Right kidney (tissue), 1 donor: Measurements from ENCODE around the gene PPM1F.
"Not testable (repeated sequence)": the region's sequence is repeated elsewhere in the genome, so short reads cannot be mapped to it uniquely, and the experiment has no call there.

ENCODE experiments used
- DNase-seq: peaks from one replicate; pipeline ENCODE4 v3.0.0-alpha.2; 2016

Gene PPM1F

GRCh38 chr22:21921184-21921721 lies 31.4 kb downstream of the PPM1F start:
- DNase-seq, result no peak

DNA sequence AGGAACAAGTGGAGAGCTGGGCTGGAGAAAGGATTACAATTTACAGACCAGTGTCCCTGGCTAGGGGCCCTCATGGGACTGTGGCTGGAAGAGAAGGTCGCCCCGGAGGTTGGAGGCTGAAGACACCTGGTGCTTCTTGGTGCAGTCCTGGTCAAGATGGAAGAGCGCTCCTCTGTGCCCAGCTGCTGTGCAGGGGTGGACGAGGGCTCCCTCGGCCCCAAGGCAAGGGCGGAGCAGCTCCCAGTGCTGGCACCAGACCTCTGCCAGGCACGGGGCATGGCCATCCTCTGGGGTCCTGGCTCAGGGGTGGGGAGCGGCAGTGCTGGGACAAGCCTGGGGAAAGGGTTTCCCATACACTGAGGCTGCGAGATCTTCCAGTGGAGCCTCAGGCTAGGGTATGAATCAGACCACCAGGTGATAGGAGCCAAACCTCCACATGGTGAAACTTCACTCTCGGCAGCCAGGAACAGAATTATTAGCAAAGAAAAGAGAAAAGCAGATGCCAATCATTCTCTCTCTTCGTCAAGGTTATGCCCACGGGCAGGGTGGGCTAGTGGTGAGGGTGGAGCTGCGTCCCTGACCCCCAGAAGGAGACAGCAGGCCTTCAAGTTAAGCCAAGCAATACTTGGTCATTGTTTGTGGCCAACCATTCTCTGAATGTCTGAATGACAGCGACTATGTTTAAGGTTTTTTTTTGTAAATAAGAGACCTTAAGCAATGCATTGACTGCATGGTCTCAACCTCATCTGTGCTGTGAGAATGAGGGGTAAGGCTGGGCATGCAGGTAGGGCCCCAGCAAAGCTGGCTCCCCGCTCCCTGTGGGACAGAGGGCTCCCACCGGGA lies 32.1 kb downstream of the PPM1F start:
- DNase-seq, result no peak

GRCh38 chr22:21919526-21920307 lies 32.9 kb downstream of the PPM1F start:
- DNase-seq, result no peak

GRCh38 chr22:21918466-21919185 lies 34.0 kb downstream of the PPM1F start:
- DNase-seq, result no peak

DNA sequence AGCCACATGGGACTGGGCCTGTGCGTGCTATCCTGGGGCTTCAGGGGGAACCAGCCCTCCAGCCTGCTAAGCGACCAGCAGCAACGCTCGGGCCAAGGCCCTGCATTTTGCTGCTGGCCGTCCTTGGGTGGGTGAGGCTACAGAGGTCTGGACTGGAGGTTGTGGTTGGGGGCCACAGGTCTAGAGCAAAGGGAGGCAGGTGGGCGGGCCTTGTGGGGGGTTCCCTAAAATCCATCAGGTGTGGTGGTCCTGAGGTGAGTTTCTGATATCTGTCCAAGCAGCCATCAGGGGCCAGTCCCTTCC lies 34.7 kb downstream of the PPM1F start:
- no peak for DNase-seq

DNA sequence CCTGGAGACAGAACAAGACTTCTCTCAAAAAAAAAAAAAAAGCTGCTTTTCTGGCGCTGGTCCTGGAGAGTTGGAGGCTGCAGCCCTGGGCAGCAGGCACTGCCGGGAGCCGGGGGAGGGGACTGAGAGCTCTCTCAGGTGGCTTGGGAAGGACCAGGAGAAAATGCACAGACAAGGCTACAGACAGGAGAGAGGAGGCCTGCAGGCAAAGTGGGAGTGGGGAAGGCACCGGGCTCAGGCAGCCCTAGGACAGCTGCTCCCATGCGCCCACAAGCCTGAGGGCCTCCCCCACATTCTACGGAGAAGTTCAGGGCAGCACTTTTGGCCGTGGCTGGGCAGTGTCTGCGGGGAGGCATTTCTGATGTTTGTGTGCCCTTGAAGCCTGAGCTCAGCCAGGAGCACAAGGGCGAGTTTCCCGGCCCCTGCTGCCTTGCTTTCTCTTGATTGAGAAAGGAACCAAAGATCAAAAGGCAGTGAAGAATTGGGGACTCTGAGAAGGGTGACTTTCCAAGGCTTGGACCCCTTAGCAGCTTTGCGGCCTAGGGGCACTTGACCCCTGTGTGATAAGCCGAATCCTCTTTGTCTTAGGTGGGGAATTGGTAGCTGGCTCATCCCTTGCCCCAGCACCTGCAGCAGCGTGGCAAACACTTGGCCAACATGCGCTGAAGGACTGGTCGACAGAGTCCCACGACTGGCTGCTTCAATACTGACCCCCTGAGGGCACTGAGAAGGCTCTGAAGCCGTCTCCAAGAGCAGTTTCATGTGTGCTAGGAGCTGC lies 35.3 kb downstream of the PPM1F start:
- peak; percentile 51 for DNase-seq

GRCh38 chr22:21916309-21916918 lies 36.2 kb downstream of the PPM1F start:
- no peak for DNase-seq

DNA sequence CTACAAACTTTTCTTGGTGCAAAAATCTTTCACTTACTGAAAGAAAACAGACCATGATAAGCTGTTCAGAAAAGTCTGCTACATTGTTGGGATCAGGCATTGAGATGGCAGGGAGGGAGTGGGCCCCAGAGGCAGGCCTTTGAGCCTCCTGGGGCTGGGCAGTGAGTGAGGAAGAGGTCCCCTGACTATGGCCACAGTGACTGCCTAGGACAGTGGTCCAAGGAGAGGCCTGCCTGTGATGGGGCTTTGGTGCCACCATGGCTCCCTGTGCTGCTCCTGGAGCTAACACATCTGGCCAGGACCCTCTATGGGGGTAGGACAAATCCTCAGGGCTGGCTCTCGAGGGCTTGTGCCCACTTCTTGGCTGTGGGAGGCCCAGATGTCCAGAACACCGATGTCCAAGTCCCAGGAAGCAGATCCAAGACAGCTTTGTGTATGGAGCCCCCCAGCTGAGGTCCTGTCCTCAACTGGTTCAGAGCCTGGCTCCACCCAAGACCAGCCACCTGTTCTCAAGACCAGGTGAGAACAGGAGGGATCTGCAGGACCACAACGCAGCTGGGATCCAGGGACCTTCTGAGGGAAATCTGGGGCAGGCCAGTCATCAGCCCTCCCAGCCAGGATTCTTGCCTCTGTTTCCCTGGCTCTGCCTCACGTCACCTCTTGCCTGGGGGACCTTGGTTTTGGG lies 36.9 kb downstream of the PPM1F start:
- DNase-seq, result no peak

DNA sequence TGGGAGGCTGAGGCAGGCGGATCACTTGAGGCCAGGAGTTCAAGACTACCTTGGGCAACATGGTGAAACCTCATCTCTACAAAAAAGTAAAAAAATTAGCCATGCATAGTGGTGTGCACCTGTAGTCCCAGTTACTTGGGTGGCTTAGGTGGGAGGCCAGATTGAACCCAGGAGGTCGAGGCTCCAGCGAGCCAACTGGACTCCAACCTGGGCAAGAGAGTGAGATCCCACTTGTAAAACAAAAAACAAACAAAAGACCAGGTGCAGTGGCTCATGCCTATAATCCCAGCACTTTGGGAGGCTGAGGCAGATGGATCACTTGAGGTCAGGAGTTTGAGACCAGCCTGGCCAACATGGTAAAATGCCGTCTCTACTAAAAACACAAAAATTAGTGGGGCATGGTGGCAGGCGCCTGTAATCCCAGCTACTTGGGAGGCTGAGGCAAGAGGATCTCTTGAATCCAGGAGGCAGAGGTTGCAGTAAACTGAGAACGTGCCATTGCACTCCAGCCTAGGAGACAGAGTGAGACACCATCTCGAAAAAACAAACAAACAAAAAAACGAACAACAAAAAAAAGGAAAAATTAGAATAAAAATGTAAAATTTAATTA lies 38.5 kb downstream of the PPM1F start:
- not testable (repeated sequence) for DNase-seq

- DNase-seq, result not testable (repeated sequence)
Measured at GRCh38 chr22:21910367-21910766, 42.3 kb downstream of the PPM1F start.

GRCh38 chr22:21909871-21910270 lies 42.8 kb downstream of the PPM1F start:
- DNase-seq, result no peak

DNA sequence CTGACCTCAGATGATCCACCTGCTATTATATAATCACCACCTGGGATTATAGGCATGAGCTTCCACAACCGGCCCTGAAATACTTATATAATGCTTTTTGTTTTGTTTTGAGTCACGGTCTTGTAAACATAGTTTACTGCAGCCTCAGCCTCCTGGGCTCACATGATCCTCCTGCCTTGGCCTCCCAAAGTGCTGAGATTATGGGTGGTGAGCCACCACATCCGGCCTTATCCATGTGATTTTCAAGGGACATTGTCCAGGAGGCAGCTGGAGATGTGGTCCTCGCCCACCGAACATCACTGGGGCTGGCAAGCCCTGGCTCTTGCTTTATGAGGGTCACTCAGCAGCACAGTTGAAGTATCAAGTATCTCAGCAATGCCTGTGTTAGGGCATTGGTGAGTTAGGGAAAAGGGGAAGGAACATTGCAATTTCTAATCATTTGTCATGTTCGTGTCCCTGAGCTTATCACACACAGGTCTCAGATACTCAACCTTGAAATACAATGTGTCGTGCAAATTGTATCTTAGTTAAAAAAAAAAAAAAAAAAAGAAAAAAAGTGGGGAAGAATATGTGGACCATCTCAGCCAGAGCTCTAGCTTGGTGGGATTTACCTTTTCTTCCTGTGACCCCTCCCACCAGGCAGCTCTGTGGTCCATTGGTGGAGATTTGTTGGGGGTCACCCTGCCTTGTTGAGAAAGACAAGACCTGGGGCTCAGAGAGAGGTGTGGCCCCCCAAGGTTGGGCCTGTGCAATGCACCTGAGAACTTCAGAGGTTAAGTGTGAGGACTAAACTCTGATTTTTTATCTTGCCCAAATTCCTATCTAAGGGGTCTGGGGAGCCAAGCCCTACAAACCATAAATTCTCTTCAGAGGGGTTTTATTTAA lies 44.8 kb downstream of the PPM1F start:
- DNase-seq, result no peak

DNA sequence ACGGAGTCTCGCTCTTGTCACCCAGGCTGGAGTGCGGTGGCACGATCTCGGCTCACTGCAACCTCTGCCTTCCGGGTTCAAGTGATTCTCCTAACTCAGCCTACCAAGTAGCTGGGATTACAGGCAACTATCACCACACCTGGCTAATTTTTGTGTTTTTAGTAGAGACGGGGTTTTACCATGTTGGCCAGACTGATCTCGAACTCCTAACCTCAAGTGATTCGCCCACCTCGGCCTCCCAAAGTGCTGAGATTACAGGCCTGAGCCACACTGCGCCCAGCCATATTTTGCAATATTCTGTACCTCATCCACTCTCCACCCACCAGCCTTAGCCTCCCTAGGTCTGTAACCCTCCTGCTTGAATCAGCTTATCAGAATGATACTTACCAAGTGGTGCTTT lies 47.4 kb downstream of the PPM1F start:
- DNase-seq, result not testable (repeated sequence)

DNA sequence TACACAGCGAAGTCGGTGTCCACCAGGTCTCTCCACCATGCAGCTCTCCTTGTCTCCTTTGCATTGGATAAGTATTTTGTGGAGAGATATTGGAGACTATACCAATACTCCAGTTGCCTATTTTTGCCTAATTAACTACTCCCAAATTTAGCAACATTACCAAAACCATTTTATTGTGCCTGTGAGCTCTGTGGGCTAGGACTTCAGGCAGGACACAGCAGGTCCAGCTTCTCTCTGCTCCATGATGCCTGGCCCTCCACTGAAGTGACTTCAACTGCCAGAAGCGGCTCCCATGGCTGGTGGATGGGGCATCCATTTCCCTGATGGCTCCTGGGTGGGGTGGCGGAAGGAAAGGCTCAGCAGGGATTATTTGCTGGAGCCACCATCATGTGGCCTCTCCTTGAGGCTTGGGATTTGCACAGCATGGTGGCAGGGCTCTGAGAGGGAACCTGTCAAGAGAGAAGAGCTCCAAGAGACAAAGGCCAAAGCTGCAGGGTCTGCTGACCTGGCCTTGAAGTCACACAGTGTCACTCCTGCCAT lies 48.3 kb downstream of the PPM1F start:
- DNase-seq, result no peak

- no peak for DNase-seq
Measured at GRCh38 chr22:21903283-21903682, 49.4 kb downstream of the PPM1F start.

- DNase-seq, result no peak
Measured at GRCh38 chr22:21902296-21903087, 50.2 kb downstream of the PPM1F start.

- DNase-seq, result no peak
Measured at GRCh38 chr22:21898354-21898896, 54.2 kb downstream of the PPM1F start.

DNA sequence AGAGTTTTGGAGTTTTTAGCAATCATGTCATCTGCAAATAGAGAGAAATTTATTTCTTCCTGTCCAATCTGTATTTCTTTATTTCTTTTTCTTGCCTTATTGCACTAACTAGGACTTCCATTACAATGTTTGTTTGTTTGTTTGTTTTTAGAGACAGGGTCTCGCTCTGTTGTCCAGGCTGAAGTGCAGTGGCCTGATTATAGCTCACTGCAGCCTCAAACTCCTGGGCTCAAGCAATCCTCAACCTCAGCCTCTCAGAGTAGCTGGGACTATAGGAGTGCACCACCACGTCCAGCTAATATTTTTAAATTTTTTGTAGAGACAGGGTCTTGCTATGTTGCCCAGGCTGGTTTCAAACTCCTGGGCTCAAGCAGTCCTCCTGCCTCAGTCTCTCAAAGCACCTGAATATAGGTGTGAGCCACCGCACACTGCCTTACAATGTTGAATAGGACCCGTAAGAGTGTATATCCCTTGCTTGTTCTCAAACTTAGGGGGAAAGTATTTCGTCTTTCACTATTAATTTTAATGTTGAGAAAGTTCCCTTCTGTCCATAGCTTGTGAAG lies 55.6 kb downstream of the PPM1F start:
- no peak for DNase-seq
